GM12872 (cell line): ENCODE results near the gene KRTAP9-3.
"Not testable (repeated sequence)": the region's sequence is repeated elsewhere in the genome, so short reads cannot be mapped to it uniquely, and the experiment has no call there.

ENCODE experiments used
- TF ChIP-seq, protein P1 (sequence below): IDR thresholded peaks from 3 replicates; pipeline ENCODE4 v1.5.1; 2011; ENCODE audit warnings: low read depth, mild to moderate bottlenecking, low read length, moderate library complexity; ENCODE audit not compliant: insufficient read depth

Gene KRTAP9-3

DNA sequence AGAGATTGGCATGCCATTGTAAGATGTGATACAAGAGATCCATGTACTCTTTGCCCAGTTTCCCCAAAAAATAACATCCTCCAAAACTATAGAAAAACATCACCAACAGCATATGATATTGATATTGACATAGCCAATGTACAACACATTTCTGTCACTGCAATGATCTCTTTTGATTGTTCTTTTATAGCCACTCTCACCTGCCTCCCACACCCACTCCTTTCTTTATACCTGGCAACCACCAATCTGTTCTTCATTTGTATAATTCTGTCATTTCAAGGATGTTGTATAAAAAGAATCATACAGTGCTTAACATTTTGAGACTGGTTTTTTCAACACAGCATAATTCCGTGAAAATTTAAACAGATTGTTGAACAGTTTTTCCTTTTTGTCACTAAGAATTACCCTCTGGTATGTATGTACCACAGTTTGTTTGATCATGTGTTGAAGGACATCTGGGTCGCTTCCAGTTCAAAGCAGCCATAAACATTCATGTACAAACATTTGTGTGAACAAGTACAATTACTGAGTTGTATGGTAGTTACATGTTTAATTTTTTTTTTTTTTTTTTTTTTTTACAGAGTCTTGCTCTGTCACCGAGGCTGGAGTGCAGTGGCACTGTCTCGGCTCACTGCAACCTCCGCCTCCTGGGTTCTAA lies 32.7 kb upstream of the KRTAP9-3 start:
- TF ChIP-seq, protein P1, sequence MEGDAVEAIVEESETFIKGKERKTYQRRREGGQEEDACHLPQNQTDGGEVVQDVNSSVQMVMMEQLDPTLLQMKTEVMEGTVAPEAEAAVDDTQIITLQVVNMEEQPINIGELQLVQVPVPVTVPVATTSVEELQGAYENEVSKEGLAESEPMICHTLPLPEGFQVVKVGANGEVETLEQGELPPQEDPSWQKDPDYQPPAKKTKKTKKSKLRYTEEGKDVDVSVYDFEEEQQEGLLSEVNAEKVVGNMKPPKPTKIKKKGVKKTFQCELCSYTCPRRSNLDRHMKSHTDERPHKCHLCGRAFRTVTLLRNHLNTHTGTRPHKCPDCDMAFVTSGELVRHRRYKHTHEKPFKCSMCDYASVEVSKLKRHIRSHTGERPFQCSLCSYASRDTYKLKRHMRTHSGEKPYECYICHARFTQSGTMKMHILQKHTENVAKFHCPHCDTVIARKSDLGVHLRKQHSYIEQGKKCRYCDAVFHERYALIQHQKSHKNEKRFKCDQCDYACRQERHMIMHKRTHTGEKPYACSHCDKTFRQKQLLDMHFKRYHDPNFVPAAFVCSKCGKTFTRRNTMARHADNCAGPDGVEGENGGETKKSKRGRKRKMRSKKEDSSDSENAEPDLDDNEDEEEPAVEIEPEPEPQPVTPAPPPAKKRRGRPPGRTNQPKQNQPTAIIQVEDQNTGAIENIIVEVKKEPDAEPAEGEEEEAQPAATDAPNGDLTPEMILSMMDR = no peak

DNA sequence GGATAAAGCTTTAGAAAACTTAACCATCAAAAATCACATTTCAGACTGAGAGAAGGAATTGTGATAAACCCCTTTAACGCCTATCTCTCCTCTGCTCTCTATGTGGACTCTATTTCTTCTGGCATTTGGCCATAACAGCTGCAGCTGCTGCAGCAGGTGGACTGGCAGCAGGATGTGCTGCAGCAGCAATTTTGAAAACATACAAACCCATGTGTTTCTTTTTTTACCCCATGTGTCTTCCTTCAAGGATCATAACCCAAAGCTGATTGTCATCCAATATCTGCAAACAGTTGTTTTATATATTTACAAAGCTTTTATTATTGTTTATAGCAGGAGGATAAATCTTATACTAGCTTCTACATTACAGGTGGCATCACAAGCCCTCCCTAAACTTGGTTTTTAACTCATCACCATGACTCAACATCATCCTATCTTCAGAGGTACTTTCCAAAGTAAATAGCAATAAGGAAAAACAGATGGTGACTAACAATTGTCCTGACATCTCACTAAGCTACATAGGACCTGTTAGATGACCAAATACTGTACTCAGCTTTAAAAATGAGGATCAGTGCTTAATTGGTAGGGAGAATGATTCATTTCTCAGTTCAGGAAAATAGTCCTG lies 20.3 kb upstream of the KRTAP9-3 start:
- TF ChIP-seq, protein P1 = no peak

DNA sequence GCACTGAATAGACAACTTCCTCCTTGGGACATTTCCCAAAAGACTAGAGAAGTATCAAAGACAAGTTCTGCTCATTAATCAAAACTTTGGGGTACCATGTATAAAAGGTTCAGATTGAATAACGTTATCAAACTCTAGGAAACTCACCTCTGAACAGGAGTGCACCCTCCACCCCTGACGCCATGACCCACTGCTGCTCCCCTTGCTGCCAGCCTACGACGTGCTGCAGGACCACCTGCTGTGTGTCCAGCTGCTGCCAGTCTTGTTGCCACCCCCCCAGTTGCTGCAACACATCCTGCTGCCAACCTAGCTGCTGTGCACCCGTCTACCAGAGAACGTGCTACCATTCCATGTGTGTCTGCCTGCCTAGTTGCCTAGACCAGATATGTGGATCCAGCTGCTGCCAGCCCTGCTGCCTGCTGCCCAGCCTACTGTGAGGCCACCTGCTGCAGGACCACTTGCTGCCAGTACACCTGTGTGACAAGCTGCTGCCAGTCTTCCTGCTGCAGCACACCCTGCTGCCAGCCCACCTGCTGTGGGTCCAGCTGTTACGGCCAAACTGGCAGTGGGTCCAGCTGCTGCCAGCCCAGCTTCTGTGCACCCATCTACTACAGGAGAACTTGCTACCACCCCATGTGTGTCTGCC lies 19.6 kb upstream of the KRTAP9-3 start:
- TF ChIP-seq, protein P1 = no peak

DNA sequence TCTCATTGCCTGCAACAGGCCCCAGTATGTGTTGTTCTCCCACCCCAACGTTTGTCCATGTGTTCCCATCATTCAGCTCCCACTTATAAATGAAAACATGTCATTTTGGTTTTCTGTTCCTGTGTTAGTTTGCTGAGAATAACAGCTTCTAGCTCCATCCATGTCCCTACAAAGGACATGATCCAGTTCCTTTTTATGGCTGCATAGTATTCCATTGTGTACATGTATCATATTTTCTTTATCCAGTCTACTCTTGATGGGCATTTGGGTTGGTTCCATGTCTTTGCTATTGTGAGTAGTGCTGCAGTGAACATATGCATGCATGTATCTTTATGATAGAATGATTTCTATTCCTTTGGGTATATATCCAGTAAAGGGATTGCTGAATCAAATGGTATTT lies 16.6 kb upstream of the KRTAP9-3 start:
- TF ChIP-seq, protein P1 = no peak

DNA sequence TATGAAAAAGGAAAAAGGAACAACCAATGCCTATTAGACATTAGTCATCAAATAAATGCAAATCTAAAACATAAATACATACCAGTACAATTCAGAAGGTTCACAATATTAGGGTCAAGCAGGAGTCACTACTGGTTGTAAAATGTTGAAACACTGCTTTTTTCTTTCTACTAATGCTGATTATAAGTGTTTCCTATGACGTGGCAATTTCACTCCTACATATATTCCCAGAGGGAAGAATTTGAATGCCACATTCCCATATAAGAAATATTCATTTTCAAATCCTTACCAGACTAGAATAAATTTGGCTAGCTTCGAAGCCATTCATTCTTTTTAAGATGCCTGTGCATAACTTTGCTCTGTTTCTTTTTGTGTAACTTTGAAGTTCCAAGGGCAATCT lies 8.4 kb upstream of the KRTAP9-3 start:
- TF ChIP-seq, protein P1 = no peak

DNA sequence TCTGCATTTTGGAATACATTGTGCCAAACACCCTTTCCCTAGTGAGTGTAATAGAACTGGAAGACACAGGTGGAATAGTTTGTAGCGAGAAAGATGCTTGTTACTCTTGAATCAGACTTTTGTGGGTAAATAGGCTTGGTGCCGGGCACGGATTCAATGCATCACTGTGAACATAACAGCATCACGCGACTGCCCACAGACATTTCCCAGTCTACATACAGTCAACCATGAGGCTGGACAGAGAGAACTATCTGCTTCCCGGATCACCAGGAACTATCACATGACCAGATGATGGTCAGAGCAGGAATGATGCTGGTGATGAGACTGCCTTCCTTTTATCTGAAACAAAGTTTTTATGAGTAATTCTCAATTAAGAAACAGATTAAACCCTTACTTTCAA lies 6.2 kb upstream of the KRTAP9-3 start:
- TF ChIP-seq, protein P1 = no peak

DNA sequence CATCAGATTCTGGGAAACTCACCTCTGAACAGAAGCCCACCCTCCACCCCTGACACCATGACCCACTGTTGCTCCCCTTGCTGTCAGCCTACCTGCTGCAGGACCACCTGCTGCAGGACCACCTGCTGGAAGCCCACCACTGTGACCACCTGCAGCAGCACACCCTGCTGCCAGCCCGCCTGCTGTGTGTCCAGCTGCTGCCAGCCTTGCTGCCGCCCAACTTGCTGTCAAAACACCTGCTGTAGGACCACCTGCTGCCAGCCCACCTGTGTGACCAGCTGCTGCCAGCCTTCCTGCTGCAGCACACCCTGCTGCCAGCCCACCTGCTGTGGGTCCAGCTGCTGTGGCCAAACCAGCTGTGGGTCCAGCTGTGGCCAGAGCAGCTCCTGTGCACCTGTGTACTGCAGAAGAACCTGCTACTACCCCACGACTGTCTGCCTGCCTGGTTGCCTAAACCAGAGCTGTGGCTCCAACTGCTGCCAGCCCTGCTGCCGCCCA lies 5.6 kb upstream of the KRTAP9-3 start, which contains the start of gene KRTAP9-2:
Gene KRTAP9-2, plus strand, starts transcription at position 51 of the 498 bp plus-strand sequence. Its CDS starts 7 bp downstream, at position 58.
- TF ChIP-seq, protein P1 = not testable (repeated sequence)
